ENCODE results near the gene MRPS10.
"Not testable (repeated sequence)": the region's sequence is repeated elsewhere in the genome, so short reads cannot be mapped to it uniquely, and the experiment has no call there.

MRPS10 gene

DNA sequence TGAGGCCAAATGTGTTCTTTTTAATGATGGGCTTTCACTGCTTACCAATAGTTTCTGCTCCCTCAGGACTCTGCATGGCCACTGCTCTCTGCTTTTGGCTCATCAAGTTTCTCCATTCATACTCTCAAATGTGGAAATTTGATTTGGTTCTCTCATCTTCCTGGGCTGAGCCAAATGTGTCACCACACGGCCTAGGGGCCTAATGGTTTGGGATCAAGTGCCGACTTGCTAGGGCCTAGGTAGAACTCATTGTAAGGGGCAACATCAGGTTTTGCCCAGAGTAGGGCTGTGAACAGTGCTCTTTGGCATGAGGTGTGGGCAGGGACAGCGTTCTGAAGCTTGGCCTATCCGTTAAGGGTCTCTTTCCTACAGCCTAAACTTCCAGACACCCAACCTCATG lies 3.9 kb upstream of the MRPS10 start:
- ChIA-PET POLR2A (ENCODE audit: low non-redundant PET) (no interaction called here), CTCF (no interaction called here)

GRCh38 chr6:42220807-42221206 lies 3.1 kb upstream of the MRPS10 start:
- CTCF ChIA-PET: no interaction called here
- H3K27ac ChIP-seq: peak overlapping the region; percentile 47
- DNase-seq (ENCODE audit: low spot score): no peak
- no peak for TF ChIP-seq CTCF (conservative IDR thresholded peaks at IDR 0.05; ENCODE audit: low read depth)
- POLR2A ChIA-PET (ENCODE audit: low non-redundant PET): no interaction called here

More for the DNA sequence above, 3.9 kb upstream of the MRPS10 start:
- no peak for TF ChIP-seq CTCF (conservative IDR thresholded peaks at IDR 0.05; ENCODE audit: low read depth)
- H3K27ac ChIP-seq: peak overlapping the region; percentile 70
- no peak for DNase-seq (ENCODE audit: low spot score)

GRCh38 chr6:42217157-42217518 lies 523 bp downstream of the MRPS10 start:
- DNase-seq (ENCODE audit: low spot score): no peak
- peak overlapping the region; percentile 80 for H3K27ac ChIP-seq
- CTCF ChIA-PET: interaction anchor here (0.7 kb wide), 2 partner anchors 331 to 407 kb away, joined by 4 to 5 read pairs; no protein-coding TSS in a partner anchor
- POLR2A ChIA-PET (ENCODE audit: low non-redundant PET): no interaction called here
- TF ChIP-seq CTCF (conservative IDR thresholded peaks at IDR 0.05; ENCODE audit: low read depth): no peak

DNA sequence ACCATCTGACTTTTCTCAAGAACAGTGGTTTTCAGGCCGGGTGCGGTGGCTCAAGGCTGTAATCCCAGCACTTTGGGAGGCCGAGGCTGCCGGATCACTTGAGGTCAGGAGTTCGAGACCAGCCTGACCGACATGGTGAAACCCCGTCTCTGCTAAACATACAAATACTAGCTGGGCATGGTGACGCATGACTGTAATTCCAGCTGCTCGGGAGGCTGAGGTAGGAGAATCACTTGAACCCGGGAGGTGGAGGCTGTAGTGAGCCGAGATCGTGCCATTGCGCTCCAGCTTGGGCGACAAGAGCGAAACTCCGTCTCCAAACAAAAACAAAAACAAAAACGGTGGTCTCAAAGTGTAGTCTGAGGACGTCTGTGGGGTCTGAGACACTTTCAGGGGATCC lies 1.2 kb downstream of the MRPS10 start:
- CTCF ChIA-PET: interaction anchor here (0.7 to 1.1 kb wide), 2 partner anchors 14 to 406 kb away, joined by 5 to 6 read pairs; no protein-coding TSS in a partner anchor
- DNase-seq (ENCODE audit: low spot score); POLR2A ChIA-PET (ENCODE audit: low non-redundant PET): not testable (repeated sequence)
- peak overlapping the region; percentile 70 for H3K27ac ChIP-seq

DNA sequence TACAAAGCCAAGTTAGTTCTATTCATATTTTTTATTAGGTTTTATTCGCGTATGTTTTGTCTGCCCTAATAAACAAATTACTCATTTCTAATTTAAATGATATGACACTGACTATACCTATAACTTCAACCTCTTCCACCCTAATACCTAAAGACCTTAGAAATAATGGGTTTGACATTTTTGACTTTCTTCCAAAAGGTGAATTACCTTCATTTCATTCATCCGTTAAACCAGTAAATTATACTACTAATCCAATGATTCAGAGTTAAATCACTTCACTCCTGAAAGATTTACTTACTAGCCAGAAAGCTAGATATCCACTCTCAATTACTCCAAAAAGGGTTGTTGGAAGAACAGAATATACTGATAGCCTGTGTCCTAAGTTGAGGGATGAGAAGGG lies 5.2 kb downstream of the MRPS10 start:
- no peak for TF ChIP-seq CTCF (conservative IDR thresholded peaks at IDR 0.05; ENCODE audit: low read depth)
- CTCF ChIA-PET: interaction anchor here (0.7 to 1.7 kb wide), 2 partner anchors 13 to 775 kb away, joined by 3 to 5 read pairs; no protein-coding TSS in a partner anchor

DNA sequence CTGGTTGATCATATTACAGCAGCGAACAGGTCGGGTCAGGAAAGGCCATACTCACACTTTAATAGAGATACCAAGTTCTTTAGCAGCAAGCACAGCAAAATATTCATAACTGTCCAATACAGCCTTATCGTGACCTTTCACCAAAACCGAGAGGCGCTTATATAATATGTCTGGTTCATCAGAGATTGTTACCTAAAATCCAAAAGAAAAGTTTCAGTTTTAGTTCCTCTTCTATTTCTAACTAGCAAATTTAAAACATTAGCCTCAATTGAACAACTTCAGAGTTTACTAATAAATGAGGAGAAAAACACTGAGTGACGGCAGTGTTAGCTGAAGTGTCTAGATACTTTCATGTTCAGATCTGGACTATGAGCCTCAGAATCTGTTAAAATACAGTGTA lies 5.9 kb downstream of the MRPS10 start:
- POLR2A ChIA-PET (ENCODE audit: low non-redundant PET): no interaction called here
- TF ChIP-seq CTCF (conservative IDR thresholded peaks at IDR 0.05; ENCODE audit: low read depth): no peak
- CTCF ChIA-PET: interaction anchor here (0.7 to 1.7 kb wide), 4 partner anchors 13 to 774 kb away, joined by 3 to 7 read pairs (median 4); no protein-coding TSS in a partner anchor
- no peak for DNase-seq (ENCODE audit: low spot score)
- peak overlapping the region; percentile 60; the same call in 1 of the 2 replicates for H3K27ac ChIP-seq

More for the DNA sequence above, 5.2 kb downstream of the MRPS10 start:
- POLR2A ChIA-PET (ENCODE audit: low non-redundant PET): no interaction called here
- peak; percentile 58 for DNase-seq (ENCODE audit: low spot score)
- no peak overlapping the region for H3K27ac ChIP-seq

GRCh38 chr6:42210551-42210950 lies 7.1 kb downstream of the MRPS10 start:
- H3K27ac ChIP-seq: no peak overlapping the region
- DNase-seq (ENCODE audit: low spot score): no peak
- ChIA-PET CTCF (interaction anchor here (1.1 kb wide), 1 partner anchor 337 kb away, joined by 3 read pairs; no protein-coding TSS in a partner anchor), POLR2A (ENCODE audit: low non-redundant PET) (no interaction called here)
- no peak for TF ChIP-seq CTCF (conservative IDR thresholded peaks at IDR 0.05; ENCODE audit: low read depth)

GRCh38 chr6:42207559-42207958 lies 10.1 kb downstream of the MRPS10 start:
- DNase-seq (ENCODE audit: low spot score); POLR2A ChIA-PET (ENCODE audit: low non-redundant PET); CTCF ChIA-PET; H3K27ac ChIP-seq: not testable (repeated sequence)

Data from RWPE1 (cell line).